K562 (cell line): Measurements from ENCODE around the gene MLYCD. TPM values are rescaled to one million over a fixed set of nuclear protein-coding genes. Genes with fewer than 3 reads are reported as not detected.

Experiments used
- ARHGAP35 ChIP-seq: fragments of 450-650 bp; IDR thresholded peaks from 2 replicates; pipeline ENCODE4 v1.6.1; 2018; ENCODE audit not compliant: partially characterized antibody
- CTBP1 ChIP-seq: fragments of 450-650 bp; IDR thresholded peaks from 2 replicates; pipeline ENCODE4 v1.6.1; 2016; ENCODE audit warnings: borderline replicate concordance
- CXXC5 ChIP-seq: fragments of 250-450 bp; sonication (Bioruptor Pico); IDR thresholded peaks from 2 replicates; pipeline ENCODE4 v1.8.0; 2022; ENCODE audit warnings: inconsistent platforms, mild to moderate bottlenecking, moderate library complexity
- DIDO1 ChIP-seq: fragments of 450-650 bp; IDR thresholded peaks from 2 replicates; pipeline ENCODE4 v1.6.1; 2016; ENCODE audit warnings: low read depth, missing biosample characterization, missing genetic modification characterization
- GTF2A2 ChIP-seq: IDR thresholded peaks from 2 replicates; pipeline ENCODE4 v1.6.1; 2016; ENCODE audit warnings: mild to moderate bottlenecking, missing genetic modification characterization, missing compliant biosample characterization
- HNRNPK ChIP-seq: fragments of 200-400 bp; formaldehyde crosslinking; IDR thresholded peaks from one replicate; pipeline ENCODE4 v1.6.1; 2018; ENCODE audit warnings: mild to moderate bottlenecking, low read depth, low read length; ENCODE audit not compliant: poor library complexity, severe bottlenecking
- KLF1 ChIP-seq: fragments of 450-650 bp; IDR thresholded peaks from 2 replicates; pipeline ENCODE4 v1.6.1; 2016; ENCODE audit warnings: missing genetic modification characterization, missing compliant biosample characterization
- NCOA4 ChIP-seq: fragments of 450-650 bp; IDR thresholded peaks from 2 replicates; pipeline ENCODE4 v1.6.1; 2018; ENCODE audit warnings: mild to moderate bottlenecking; ENCODE audit not compliant: partially characterized antibody
- PML ChIP-seq: IDR thresholded peaks from 2 replicates; pipeline ENCODE4 v1.6.1; 2012; ENCODE audit warnings: low read length, inconsistent platforms
- RFX5 ChIP-seq: IDR thresholded peaks from 2 replicates; pipeline ENCODE4 v1.6.1; 2011; ENCODE audit warnings: low read depth, mild to moderate bottlenecking, improper control_type of control experiment, low read length
- SAP30 ChIP-seq: fragments of 200-600 bp; sonication (generic); IDR thresholded peaks from 2 replicates; pipeline ENCODE4 v1.6.1; 2012; ENCODE audit warnings: borderline replicate concordance, low read depth, mild to moderate bottlenecking, moderate library complexity, low read length, control low read depth, inconsistent platforms; ENCODE audit not compliant: insufficient read depth, poor library complexity, severe bottlenecking
- SRF ChIP-seq, 2 experiments: fragments of 250-450, 450-650 bp in 1 of 2; sonication (Bioruptor Pico) in 1 of 2; sonication (generic) in 1 of 2; formaldehyde crosslinking; IDR thresholded peaks; 2 replicates each; pipeline versions ENCODE4 v1.5.0 to v1.5.1; 2020 to 2022; ENCODE audit warnings: mild to moderate bottlenecking in 1 of 2, missing genetic modification reagents in 1 of 2
- TAF9B ChIP-seq: fragments of 450-650 bp; IDR thresholded peaks from 2 replicates; pipeline ENCODE4 v1.6.1; 2018; ENCODE audit warnings: mild to moderate bottlenecking; ENCODE audit not compliant: partially characterized antibody
- TBL1XR1 ChIP-seq, 2 experiments: IDR thresholded peaks; 2 replicates each; pipeline ENCODE4 v1.6.1; 2012; ENCODE audit warnings: improper control_type of control experiment in 2 of 2, low read length in 2 of 2, mild to moderate bottlenecking in 1 of 2
- ZNF224 ChIP-seq: sonication (generic); formaldehyde crosslinking; IDR thresholded peaks from 2 replicates; pipeline ENCODE4 v1.8.0; 2022; ENCODE audit warnings: mild to moderate bottlenecking, missing genetic modification reagents
- ZNF274 ChIP-seq: IDR thresholded peaks from 2 replicates; pipeline ENCODE4 v1.6.1; 2011; ENCODE audit warnings: low read depth, mild to moderate bottlenecking, low read length, moderate library complexity, borderline replicate concordance
- ZNF282 ChIP-seq: sonication (generic); formaldehyde crosslinking; IDR thresholded peaks from 2 replicates; pipeline ENCODE4 v1.8.1; 2023; ENCODE audit warnings: missing genetic modification reagents
- ZNF431 ChIP-seq: sonication (generic); formaldehyde crosslinking; IDR thresholded peaks from 2 replicates; pipeline ENCODE4 v1.8.0; 2022; ENCODE audit warnings: mild to moderate bottlenecking, missing genetic modification reagents
- ZNF668 ChIP-seq: fragments of 250-450 bp; sonication (Bioruptor Pico); IDR thresholded peaks from 2 replicates; pipeline ENCODE4 v1.8.0; 2022; ENCODE audit warnings: mild to moderate bottlenecking, inconsistent platforms
- polyA plus RNA-seq, 8 experiments: library from polyadenylated mRNA; depleted of rRNA in 4 of 8; stranded (reverse) in 5 of 8; unstranded in 3 of 8; fragments of >200 nt; fragmentation: Nextera tagmentation in 2 of 8; fragmentation: Illumina TruSeq in 1 of 8; extraction: Ambion mirVana in 2 of 8; extraction: Trizol in 1 of 8; gene quantifications; 2 replicates each; pipeline versions ENCODE4 v1.2.1 to v1.2.3, GENCODE V29; 2011 to 2014; ENCODE audit warnings: inconsistent platforms in 1 of 8, missing spikeins in 1 of 8
- total RNA-seq, 7 experiments: library from RNA; depleted of rRNA in 6 of 7; stranded (reverse); fragments of >200 nt in 6 of 7; fragmentation: Illumina TruSeq in 2 of 7; extraction: Trizol in 2 of 7; gene quantifications; 2 replicates each; pipeline versions ENCODE4 v1.2.1 to v1.2.3, GENCODE V29; 2011 to 2021; ENCODE audit warnings: low replicate concordance in 1 of 7
- TF ChIP-seq, protein P1 (sequence below), 2 experiments: IDR thresholded peaks; 2 replicates each; pipeline ENCODE4 v1.6.1; 2012; ENCODE audit warnings: improper control_type of control experiment in 2 of 2, low read depth in 2 of 2, low read length in 2 of 2, borderline replicate concordance in 1 of 2
- TF ChIP-seq, protein P2 (sequence below): sonication (generic); formaldehyde crosslinking; IDR thresholded peaks from 2 replicates; pipeline ENCODE4 v1.8.0; 2022; ENCODE audit warnings: missing genetic modification reagents, mild to moderate bottlenecking, borderline replicate concordance

The MLYCD gene
- total and polyA plus RNA-seq, 9 of the 15 experiments (the other 6 are each of a cell fraction or from before 2014, with no cell fraction given), result 0.15 to 2.0 (median 1.0) TPM

DNA sequence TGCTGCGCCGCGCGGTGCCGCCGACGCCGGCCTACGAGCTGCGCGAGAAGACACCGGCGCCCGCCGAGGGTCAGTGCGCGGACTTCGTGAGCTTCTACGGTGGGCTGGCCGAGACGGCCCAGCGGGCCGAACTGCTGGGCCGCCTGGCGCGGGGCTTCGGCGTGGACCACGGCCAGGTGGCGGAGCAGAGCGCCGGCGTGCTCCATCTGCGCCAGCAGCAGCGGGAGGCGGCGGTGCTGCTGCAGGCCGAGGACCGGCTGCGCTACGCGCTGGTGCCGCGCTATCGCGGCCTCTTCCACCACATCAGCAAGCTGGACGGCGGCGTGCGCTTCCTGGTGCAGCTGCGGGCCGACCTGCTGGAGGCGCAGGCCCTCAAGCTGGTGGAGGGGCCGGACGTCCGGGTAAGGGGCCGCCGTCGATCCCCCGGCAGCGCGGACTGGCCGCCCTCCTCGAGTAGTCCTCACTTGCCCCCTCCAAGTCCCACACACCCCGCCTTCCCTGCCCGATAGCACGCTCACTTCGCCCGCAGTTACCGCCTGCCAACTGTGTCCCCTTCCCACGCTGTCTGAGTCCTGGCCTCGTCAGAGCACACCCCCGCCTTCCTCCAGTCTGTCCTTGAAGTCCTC is 470 bp downstream of the MLYCD start (continued):
- TF ChIP-seq, protein P1, sequence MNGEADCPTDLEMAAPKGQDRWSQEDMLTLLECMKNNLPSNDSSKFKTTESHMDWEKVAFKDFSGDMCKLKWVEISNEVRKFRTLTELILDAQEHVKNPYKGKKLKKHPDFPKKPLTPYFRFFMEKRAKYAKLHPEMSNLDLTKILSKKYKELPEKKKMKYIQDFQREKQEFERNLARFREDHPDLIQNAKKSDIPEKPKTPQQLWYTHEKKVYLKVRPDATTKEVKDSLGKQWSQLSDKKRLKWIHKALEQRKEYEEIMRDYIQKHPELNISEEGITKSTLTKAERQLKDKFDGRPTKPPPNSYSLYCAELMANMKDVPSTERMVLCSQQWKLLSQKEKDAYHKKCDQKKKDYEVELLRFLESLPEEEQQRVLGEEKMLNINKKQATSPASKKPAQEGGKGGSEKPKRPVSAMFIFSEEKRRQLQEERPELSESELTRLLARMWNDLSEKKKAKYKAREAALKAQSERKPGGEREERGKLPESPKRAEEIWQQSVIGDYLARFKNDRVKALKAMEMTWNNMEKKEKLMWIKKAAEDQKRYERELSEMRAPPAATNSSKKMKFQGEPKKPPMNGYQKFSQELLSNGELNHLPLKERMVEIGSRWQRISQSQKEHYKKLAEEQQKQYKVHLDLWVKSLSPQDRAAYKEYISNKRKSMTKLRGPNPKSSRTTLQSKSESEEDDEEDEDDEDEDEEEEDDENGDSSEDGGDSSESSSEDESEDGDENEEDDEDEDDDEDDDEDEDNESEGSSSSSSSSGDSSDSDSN (IDR thresholded peaks at IDR 0.05; ENCODE audit: borderline replicate concordance in 1 of 2, low read depth in 2 of 2, low read length in 2 of 2), result peak in 1 of 2 experiments; percentile 72; a peak in 2 of 4 replicates
- TF ChIP-seq SRF (CRISPR knock-in tag; IDR thresholded peaks at IDR 0.05), result no peak
- no peak for TF ChIP-seq TBL1XR1 (IDR thresholded peaks at IDR 0.05; ENCODE audit: low read length in 2 of 2)
- no peak for TF ChIP-seq ZNF274
- no peak for TF ChIP-seq ZNF431 (CRISPR knock-in tag)
- TF ChIP-seq ARHGAP35, result peak; percentile 6
- no peak for TF ChIP-seq GTF2A2 (tag)
- no peak for TF ChIP-seq NCOA4
- peak; percentile 79 for TF ChIP-seq CXXC5 (CRISPR knock-in tag)
- TF ChIP-seq ZNF224 (CRISPR knock-in tag), result no peak
- TF ChIP-seq ZNF282 (CRISPR knock-in tag), result peak; percentile 96; the same call in 1 of the 2 replicates
- no peak for TF ChIP-seq PML
- no peak for TF ChIP-seq HNRNPK
- peak; percentile 96 for TF ChIP-seq CTBP1
- TF ChIP-seq SAP30, result peak; percentile 84
- TF ChIP-seq RFX5, result no peak
- TF ChIP-seq ZNF668, result no peak
- no peak for TF ChIP-seq DIDO1 (tag)
- TF ChIP-seq TAF9B, result no peak
- TF ChIP-seq KLF1, result no peak; the same call in 1 of the 2 replicates
- TF ChIP-seq, protein P2, sequence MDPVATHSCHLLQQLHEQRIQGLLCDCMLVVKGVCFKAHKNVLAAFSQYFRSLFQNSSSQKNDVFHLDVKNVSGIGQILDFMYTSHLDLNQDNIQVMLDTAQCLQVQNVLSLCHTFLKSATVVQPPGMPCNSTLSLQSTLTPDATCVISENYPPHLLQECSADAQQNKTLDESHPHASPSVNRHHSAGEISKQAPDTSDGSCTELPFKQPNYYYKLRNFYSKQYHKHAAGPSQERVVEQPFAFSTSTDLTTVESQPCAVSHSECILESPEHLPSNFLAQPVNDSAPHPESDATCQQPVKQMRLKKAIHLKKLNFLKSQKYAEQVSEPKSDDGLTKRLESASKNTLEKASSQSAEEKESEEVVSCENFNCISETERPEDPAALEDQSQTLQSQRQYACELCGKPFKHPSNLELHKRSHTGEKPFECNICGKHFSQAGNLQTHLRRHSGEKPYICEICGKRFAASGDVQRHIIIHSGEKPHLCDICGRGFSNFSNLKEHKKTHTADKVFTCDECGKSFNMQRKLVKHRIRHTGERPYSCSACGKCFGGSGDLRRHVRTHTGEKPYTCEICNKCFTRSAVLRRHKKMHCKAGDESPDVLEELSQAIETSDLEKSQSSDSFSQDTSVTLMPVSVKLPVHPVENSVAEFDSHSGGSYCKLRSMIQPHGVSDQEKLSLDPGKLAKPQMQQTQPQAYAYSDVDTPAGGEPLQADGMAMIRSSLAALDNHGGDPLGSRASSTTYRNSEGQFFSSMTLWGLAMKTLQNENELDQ (CRISPR knock-in tag), result no peak
